Activated CD8-positive, alpha-beta T cell treated with anti-CD3 and anti-CD28 coated beads for 36 hours (primary cell): ENCODE measurements around the gene ZNF326. TPM values are rescaled to one million over a fixed set of nuclear protein-coding genes. Genes with fewer than 3 reads are reported as not detected.

Source experiments
- ATAC-seq: fragments of 200-7000 bp; cut with Tn5 transposase; one replicate; pipeline ENCODE4 v1.10.0; 2021; ENCODE audit warnings: mild to moderate bottlenecking, moderate library complexity
- CTCF ChIA-PET: fragments of 350-600 bp; sonication (Branson Sonifier 250); formaldehyde crosslinking; loops from one replicate; lab custom pipeline; 2021; ENCODE audit warnings: antibody characterized with exemption; lab: Charles Lee
- POLR2A ChIA-PET: fragments of 350-600 bp; sonication (Branson Sonifier 250); formaldehyde crosslinking; loops from one replicate; lab custom pipeline; 2021; ENCODE audit warnings: antibody characterized with exemption; lab: Charles Lee
- DNase-seq: peaks from one replicate; pipeline ENCODE4 v3.0.0-alpha.2; 2020
- H3K27ac Mint-ChIP-seq: one replicate; pipeline ENCODE4 v1.8.0; 2021; ENCODE audit warnings: mild to moderate bottlenecking, mixed read lengths
- H3K27me3 Mint-ChIP-seq: one replicate; pipeline ENCODE4 v1.8.0; 2021; ENCODE audit warnings: mixed read lengths
- H3K36me3 Mint-ChIP-seq: one replicate; pipeline ENCODE4 v1.8.0; 2021; ENCODE audit warnings: low read depth, mixed read lengths
- H3K4me1 Mint-ChIP-seq: one replicate; pipeline ENCODE4 v1.8.0; 2021; ENCODE audit warnings: low read depth, mixed read lengths
- H3K4me3 Mint-ChIP-seq: one replicate; pipeline ENCODE4 v1.8.0; 2021; ENCODE audit warnings: mild to moderate bottlenecking, moderate library complexity, mixed read lengths
- H3K9me3 Mint-ChIP-seq: one replicate; pipeline ENCODE4 v1.8.0; 2021; ENCODE audit warnings: mixed read lengths
- intact Hi-C: fragments of 100-400 bp; cut with micrococcal nuclease; formaldehyde crosslinking; loops from one replicate; pipeline ENCODE4 v1.10.0; 2022
- total RNA-seq, 2 experiments: library from RNA; stranded (reverse); gene quantifications; one replicate each; pipeline ENCODE4 v1.2.3, GENCODE V29; 2021
- TF ChIP-seq, protein P1 (sequence below): fragments of 200-600 bp; IDR thresholded peaks from one replicate; pipeline ENCODE4 v1.8.0; 2022; ENCODE audit warnings: antibody characterized with exemption, mild to moderate bottlenecking

ZNF326 gene
- total RNA-seq, 2 experiments from 2014 or later: 21.1 to 21.4 TPM

DNA sequence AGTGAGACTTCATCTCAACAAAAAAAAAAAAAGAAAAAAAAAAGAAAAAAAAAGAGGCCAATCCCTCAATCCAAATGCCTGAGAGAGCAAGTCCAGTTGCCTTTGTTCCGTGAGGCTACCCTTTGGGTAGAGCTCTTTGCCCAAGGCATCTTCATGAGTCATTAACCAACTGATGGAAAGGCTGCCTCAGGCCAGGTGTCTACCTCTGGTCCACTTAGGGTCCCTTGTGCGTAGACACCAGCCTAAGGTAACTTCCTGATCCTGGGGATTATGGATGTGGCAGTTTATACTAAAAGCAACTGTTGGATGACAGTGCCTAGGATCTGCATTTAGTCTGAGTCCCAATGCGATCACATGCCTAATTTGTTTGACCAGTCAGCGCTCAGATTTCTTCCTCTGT, 20.7 kb upstream of the ZNF326 start:
- ChIA-PET POLR2A (interaction anchor here (0.8 kb wide), 1 partner anchor 21 kb away, joined by 3 read pairs; the partner anchor contains the start of gene ZNF326), CTCF (interaction anchor here (1.3 kb wide), 1 partner anchor 13 kb away, joined by 5 read pairs; no protein-coding TSS in a partner anchor)
- ATAC-seq: no peak
- no peaks in the 10 kb centered on the region for H3K9me3 Mint-ChIP-seq
- intact Hi-C loops: no loop called here
- H3K4me1 Mint-ChIP-seq: no peaks in the 10 kb centered on the region
- no peak overlapping the region for H3K4me3 Mint-ChIP-seq
- H3K36me3 Mint-ChIP-seq: no peaks in the 10 kb centered on the region
- no peak for DNase-seq
- H3K27ac Mint-ChIP-seq: no peak overlapping the region
- H3K27me3 Mint-ChIP-seq: no peaks in the 10 kb centered on the region
- TF ChIP-seq, protein P1, sequence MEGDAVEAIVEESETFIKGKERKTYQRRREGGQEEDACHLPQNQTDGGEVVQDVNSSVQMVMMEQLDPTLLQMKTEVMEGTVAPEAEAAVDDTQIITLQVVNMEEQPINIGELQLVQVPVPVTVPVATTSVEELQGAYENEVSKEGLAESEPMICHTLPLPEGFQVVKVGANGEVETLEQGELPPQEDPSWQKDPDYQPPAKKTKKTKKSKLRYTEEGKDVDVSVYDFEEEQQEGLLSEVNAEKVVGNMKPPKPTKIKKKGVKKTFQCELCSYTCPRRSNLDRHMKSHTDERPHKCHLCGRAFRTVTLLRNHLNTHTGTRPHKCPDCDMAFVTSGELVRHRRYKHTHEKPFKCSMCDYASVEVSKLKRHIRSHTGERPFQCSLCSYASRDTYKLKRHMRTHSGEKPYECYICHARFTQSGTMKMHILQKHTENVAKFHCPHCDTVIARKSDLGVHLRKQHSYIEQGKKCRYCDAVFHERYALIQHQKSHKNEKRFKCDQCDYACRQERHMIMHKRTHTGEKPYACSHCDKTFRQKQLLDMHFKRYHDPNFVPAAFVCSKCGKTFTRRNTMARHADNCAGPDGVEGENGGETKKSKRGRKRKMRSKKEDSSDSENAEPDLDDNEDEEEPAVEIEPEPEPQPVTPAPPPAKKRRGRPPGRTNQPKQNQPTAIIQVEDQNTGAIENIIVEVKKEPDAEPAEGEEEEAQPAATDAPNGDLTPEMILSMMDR: no peak

DNA sequence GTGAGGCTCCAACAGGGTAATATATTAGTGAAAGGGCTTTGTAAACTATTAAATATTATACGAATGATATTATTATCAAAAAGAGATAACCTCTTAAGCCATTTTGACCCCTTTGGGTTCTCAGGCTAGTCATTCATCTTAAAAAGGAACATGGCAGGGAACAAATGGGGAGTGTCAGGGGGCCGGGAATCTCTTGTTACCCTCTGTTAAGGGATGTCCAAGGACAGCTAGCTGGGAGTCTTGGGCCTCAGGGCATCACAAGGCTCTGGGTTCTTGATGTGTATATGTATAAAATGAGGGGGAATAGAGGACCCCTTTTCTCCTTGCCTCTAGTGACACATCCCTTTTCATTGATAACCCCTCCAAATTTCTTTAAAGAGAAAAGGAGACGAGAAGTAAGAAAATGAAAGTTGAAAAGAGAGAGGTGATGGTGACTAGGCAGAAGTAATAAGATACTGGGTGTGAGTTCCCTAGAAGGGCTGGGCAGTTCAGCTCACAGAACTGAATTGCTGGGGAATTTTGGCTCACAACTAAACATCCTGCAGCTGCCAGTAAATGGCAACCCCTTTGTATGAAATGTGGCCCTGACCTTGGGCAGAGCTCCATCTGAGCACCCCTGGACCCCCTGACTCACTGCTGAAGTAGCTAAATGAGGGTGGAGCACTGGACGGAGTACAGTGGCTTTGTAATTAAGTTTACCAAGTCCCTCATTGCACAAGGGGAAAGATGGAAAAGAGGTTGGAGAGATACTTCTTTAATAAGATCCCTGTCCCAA, 20.0 kb upstream of the ZNF326 start:
- ATAC-seq (no peak), DNase-seq (no peak)
- H3K27me3 Mint-ChIP-seq: no peaks in the 10 kb centered on the region
- intact Hi-C loops: no loop called here
- no peaks in the 10 kb centered on the region for H3K4me1 Mint-ChIP-seq
- ChIA-PET POLR2A (interaction anchor here (1.7 kb wide), 1 partner anchor 12 kb away, joined by 4 read pairs; no protein-coding TSS in a partner anchor), CTCF (interaction anchor here (0.5 to 1.3 kb wide), 4 partner anchors 10 to 194 kb away, joined by 3 to 5 read pairs (median 4); no protein-coding TSS in a partner anchor)
- no peaks in the 10 kb centered on the region for H3K9me3 Mint-ChIP-seq
- TF ChIP-seq, protein P1: no peak
- no peak overlapping the region for H3K4me3 Mint-ChIP-seq
- H3K36me3 Mint-ChIP-seq: no peaks in the 10 kb centered on the region
- H3K27ac Mint-ChIP-seq: no peak overlapping the region

DNA sequence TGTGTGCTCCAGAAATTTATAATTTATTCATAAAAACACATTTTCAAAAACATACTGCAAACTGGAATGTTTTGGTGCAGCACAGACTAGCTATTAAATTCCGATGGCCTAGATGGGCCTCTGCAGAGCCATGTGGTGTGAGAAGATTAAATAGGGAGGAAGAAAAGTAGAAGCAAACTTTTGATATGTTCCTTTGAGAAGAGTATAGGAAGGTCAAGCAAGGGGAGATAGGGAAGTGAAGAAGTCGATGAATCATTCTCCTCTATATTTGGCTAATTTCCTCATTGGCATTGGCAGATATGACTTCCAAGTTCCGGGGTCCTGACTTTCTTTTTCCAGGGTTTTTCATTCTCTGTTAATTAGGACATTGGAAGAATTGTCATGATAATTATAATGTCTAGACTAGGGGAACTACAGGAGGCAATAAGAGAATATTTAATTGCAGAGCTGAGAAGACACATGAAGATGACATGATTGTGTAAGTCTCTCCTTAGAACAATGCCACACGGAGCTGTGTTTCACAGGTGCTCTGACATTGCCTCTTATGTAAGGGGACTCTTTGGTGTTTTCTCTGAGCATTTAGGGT, 19.3 kb upstream of the ZNF326 start:
- Mint-ChIP-seq H3K4me1 (no peaks in the 10 kb centered on the region), H3K27ac (no peak overlapping the region), H3K9me3 (no peaks in the 10 kb centered on the region), H3K36me3 (no peaks in the 10 kb centered on the region), H3K27me3 (no peaks in the 10 kb centered on the region), H3K4me3 (no peak overlapping the region)
- ATAC-seq (no peak), DNase-seq (no peak)
- ChIA-PET CTCF (interaction anchor here (0.9 to 3.8 kb wide), 4 partner anchors 10 to 195 kb away, joined by 3 to 20 read pairs (median 4); no protein-coding TSS in a partner anchor), POLR2A (interaction anchor here (1.7 kb wide), 1 partner anchor 12 kb away, joined by 4 read pairs; no protein-coding TSS in a partner anchor)
- intact Hi-C loops: no loop called here
- TF ChIP-seq, protein P1: no peak

DNA sequence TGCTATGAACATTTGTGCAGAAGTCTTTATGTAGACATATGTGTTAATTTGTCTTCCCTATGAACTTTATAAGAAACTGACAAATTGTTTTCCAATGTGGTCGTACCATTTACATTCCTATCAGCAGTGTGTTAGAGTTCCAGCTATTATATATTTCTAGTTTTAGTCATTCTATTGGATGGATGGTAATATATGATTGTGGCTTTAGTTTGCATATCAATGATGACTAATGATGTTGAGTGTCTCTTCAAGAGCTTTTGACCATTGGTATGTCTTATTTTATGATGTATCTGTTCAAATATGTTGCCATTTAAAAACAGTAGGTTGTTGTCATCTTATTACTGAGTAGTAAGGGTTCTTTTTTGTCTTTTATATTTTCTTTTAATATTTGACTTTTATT, 16.2 kb upstream of the ZNF326 start:
- TF ChIP-seq, protein P1: no peak

More for the DNA sequence above, 16.2 kb upstream of the ZNF326 start:
- H3K27ac Mint-ChIP-seq: no peak overlapping the region
- no peaks in the 10 kb centered on the region for H3K9me3 Mint-ChIP-seq
- no peak for DNase-seq
- no peak overlapping the region for H3K4me3 Mint-ChIP-seq
- H3K36me3 Mint-ChIP-seq: no peaks in the 10 kb centered on the region
- CTCF ChIA-PET: interaction anchor here (0.6 to 3.8 kb wide), 5 partner anchors 8 to 198 kb away, joined by 3 to 20 read pairs (median 3); no protein-coding TSS in a partner anchor
- no peaks in the 10 kb centered on the region for H3K27me3 Mint-ChIP-seq
- intact Hi-C loops: no loop called here
- POLR2A ChIA-PET: interaction anchor here (1.1 kb wide), 1 partner anchor 12 kb away, joined by 3 read pairs; no protein-coding TSS in a partner anchor
- H3K4me1 Mint-ChIP-seq: no peaks in the 10 kb centered on the region
- ATAC-seq: no peak
